ENCODE results near the gene FNDC10. TPM values are rescaled to one million over a fixed set of nuclear protein-coding genes. Genes with fewer than 3 reads are reported as not detected.
A peak's percentile ranks its signal among the peaks of the same experiment; 100 is the strongest.
"Not testable (repeated sequence)": the region's sequence is repeated elsewhere in the genome, so short reads cannot be mapped to it uniquely, and the experiment has no call there.

The FNDC10 gene
- total RNA-seq, 1 donor from 2014 or later, result 2.2 TPM

GRCh38 chr1:1567891-1568291 lies 32.0 kb downstream of the FNDC10 start:
- DNase-seq (ENCODE audit: low spot score), result no peak

- no peak for DNase-seq (ENCODE audit: low spot score)
These were observed 32.6 kb downstream of the FNDC10 start for GRCh38 chr1:1567152-1567875.

GRCh38 chr1:1565340-1565739 lies 34.6 kb downstream of the FNDC10 start:
- DNase-seq (ENCODE audit: low spot score), result no peak

GRCh38 chr1:1564268-1564667 lies 35.7 kb downstream of the FNDC10 start:
- no peak for DNase-seq (ENCODE audit: low spot score)

GRCh38 chr1:1563688-1564087 lies 36.2 kb downstream of the FNDC10 start:
- no peak for DNase-seq (ENCODE audit: low spot score)

GRCh38 chr1:1562556-1563195 lies 37.3 kb downstream of the FNDC10 start:
- no peak for DNase-seq (ENCODE audit: low spot score)

- no peak for DNase-seq (ENCODE audit: low spot score)
These were observed 38.0 kb downstream of the FNDC10 start for GRCh38 chr1:1561801-1562470.

- no peak for DNase-seq (ENCODE audit: low spot score)
These were observed 39.8 kb downstream of the FNDC10 start for GRCh38 chr1:1560178-1560577.

GRCh38 chr1:1559066-1559465 lies 40.9 kb downstream of the FNDC10 start:
- no peak for DNase-seq (ENCODE audit: low spot score)

GRCh38 chr1:1558591-1558990 lies 41.3 kb downstream of the FNDC10 start:
- no peak for DNase-seq (ENCODE audit: low spot score)

- not testable (repeated sequence) for DNase-seq (ENCODE audit: low spot score)
These were observed 42.2 kb downstream of the FNDC10 start for GRCh38 chr1:1557688-1558087.

GRCh38 chr1:1556961-1557360 lies 43.0 kb downstream of the FNDC10 start:
- DNase-seq (ENCODE audit: low spot score), result not testable (repeated sequence)

- no peak for DNase-seq (ENCODE audit: low spot score)
These were observed 43.4 kb downstream of the FNDC10 start for GRCh38 chr1:1556505-1556904.

GRCh38 chr1:1554926-1555915 lies 44.7 kb downstream of the FNDC10 start:
- peak; percentile 76 for DNase-seq (ENCODE audit: low spot score)

GRCh38 chr1:1554550-1554925 lies 45.4 kb downstream of the FNDC10 start:
- no peak for DNase-seq (ENCODE audit: low spot score)

GRCh38 chr1:1553821-1554494 lies 46.0 kb downstream of the FNDC10 start:
- DNase-seq (ENCODE audit: low spot score), result no peak

- no peak for DNase-seq (ENCODE audit: low spot score)
These were observed 47.7 kb downstream of the FNDC10 start for GRCh38 chr1:1552263-1552639.

GRCh38 chr1:1551524-1552262 lies 48.2 kb downstream of the FNDC10 start:
- no peak for DNase-seq (ENCODE audit: low spot score)

GRCh38 chr1:1550591-1551432 lies 49.1 kb downstream of the FNDC10 start:
- peak; percentile 62 for DNase-seq (ENCODE audit: low spot score)

All from umbilical cord (tissue), 2 donors.